ENCODE data around the gene IGF2BP2. TPM values are rescaled to one million over a fixed set of nuclear protein-coding genes. Genes with fewer than 3 reads are reported as not detected.

The IGF2BP2 gene
- total and polyA plus RNA-seq, 2 donors (not counting 1 experiment from before 2014, with no cell fraction given), result 0.01 TPM; not detected in 1

- H3K4me3 ChIP-seq (ENCODE audit: control extremely low read depth in 1 of 5, extremely low read depth in 1 of 5, insufficient read depth in 1 of 5, low read depth in 2 of 5, low read length in 4 of 5), result no peak overlapping the region
- DNase-seq (no peak), ATAC-seq (ENCODE audit: low read depth) (no peak)
- no peak overlapping the region for H3K27ac ChIP-seq (ENCODE audit: low read length in 2 of 2)
- Mint-ChIP-seq H3K9me3 (ENCODE audit: insufficient read depth) (no peaks in the 10 kb centered on the region), H3K4me3 (no peak overlapping the region), H3K27ac (no peak overlapping the region), H3K27me3 (peaks cover 57% of the 10 kb centered on the region), H3K4me1 (peaks cover 11% of the 10 kb centered on the region)
- no peaks in the 10 kb centered on the region for H4K20me1 ChIP-seq (ENCODE audit: control insufficient read depth, insufficient read depth, low read length, poor library complexity, severe bottlenecking)
- WGBS (ENCODE audit: insufficient coverage), result no CpG with 5 or more reads among the region's 3 CpGs
- peaks cover 8 to 9% of the 10 kb centered on the region in 2 donors for H3K4me1 ChIP-seq (ENCODE audit: control insufficient read depth in 2 of 2, insufficient read depth in 2 of 2, low read length in 2 of 2)
- no peak overlapping the region for H3K9ac ChIP-seq (ENCODE audit: low read length)
- TF ChIP-seq EZH2 (IDR thresholded peaks at IDR 0.05; ENCODE audit: borderline replicate concordance, insufficient read depth, low read depth, low read length, poor library complexity, severe bottlenecking) (no peak), CTCF (IDR thresholded peaks at IDR 0.05) (no peak)
- H3K36me3 ChIP-seq (replicated peaks in 1 of 2; ENCODE audit: control extremely low read depth in 1 of 2, control insufficient read depth in 1 of 2, extremely low read depth in 1 of 2, insufficient read depth in 2 of 2, low read length in 1 of 2), result no peaks in the 10 kb centered on the region
- CTCF ChIA-PET, result no interaction called here
- peaks cover 0 to 22% (median 19%) of the 10 kb centered on the region in 4 experiments for H3K27me3 ChIP-seq (replicated peaks in 1 of 4; ENCODE audit: control extremely low read depth in 1 of 4, control insufficient read depth in 3 of 4, insufficient read depth in 4 of 4, low read length in 3 of 4)
- intact Hi-C loops (cut with micrococcal nuclease), result no loop called here
- H2AFZ ChIP-seq (ENCODE audit: insufficient read depth, low read depth, low read length, poor library complexity, severe bottlenecking), result no peak overlapping the region
- H3K9me3 ChIP-seq (ENCODE audit: control extremely low read depth in 1 of 3, control insufficient read depth in 2 of 3, insufficient read depth in 1 of 3, low read length in 2 of 3), result peaks cover 0 to 4% (median 0%) of the 10 kb centered on the region in 3 donors
- POLR2A ChIA-PET, result no interaction called here
- H3K4me2 ChIP-seq (replicated peaks; ENCODE audit: low read depth, low read length, poor library complexity, severe bottlenecking), result no peak overlapping the region
- H3K79me2 ChIP-seq (ENCODE audit: control insufficient read depth, insufficient read depth, low read length), result no peaks in the 10 kb centered on the region
Observed at GRCh38 chr3:185828755-185829154, 3.9 kb upstream of the IGF2BP2 start.

- Histone ChIP-seq H3K4me2 (replicated peaks; ENCODE audit: low read depth, low read length, poor library complexity, severe bottlenecking) (no peak overlapping the region), H3K27ac (ENCODE audit: low read length in 2 of 2) (no peak overlapping the region), H3K9me3 (ENCODE audit: control extremely low read depth in 1 of 3, control insufficient read depth in 2 of 3, insufficient read depth in 1 of 3, low read length in 2 of 3) (peaks cover 0 to 4% (median 0%) of the 10 kb centered on the region in 3 donors), H3K4me3 (ENCODE audit: control extremely low read depth in 1 of 5, extremely low read depth in 1 of 5, insufficient read depth in 1 of 5, low read depth in 2 of 5, low read length in 4 of 5) (no peak overlapping the region), H3K27me3 (replicated peaks in 1 of 4; ENCODE audit: control extremely low read depth in 1 of 4, control insufficient read depth in 3 of 4, insufficient read depth in 4 of 4, low read length in 3 of 4) (peaks cover 0 to 28% (median 24%) of the 10 kb centered on the region in 4 experiments), H3K4me1 (ENCODE audit: control insufficient read depth in 2 of 2, insufficient read depth in 2 of 2, low read length in 2 of 2) (peaks cover 15 to 16% of the 10 kb centered on the region in 2 donors), H2AFZ (ENCODE audit: insufficient read depth, low read depth, low read length, poor library complexity, severe bottlenecking) (no peak overlapping the region), H3K9ac (ENCODE audit: low read length) (no peak overlapping the region), H4K20me1 (ENCODE audit: control insufficient read depth, insufficient read depth, low read length, poor library complexity, severe bottlenecking) (no peaks in the 10 kb centered on the region), H3K36me3 (replicated peaks in 1 of 2; ENCODE audit: control extremely low read depth in 1 of 2, control insufficient read depth in 1 of 2, extremely low read depth in 1 of 2, insufficient read depth in 2 of 2, low read length in 1 of 2) (no peaks in the 10 kb centered on the region), H3K79me2 (ENCODE audit: control insufficient read depth, insufficient read depth, low read length) (no peaks in the 10 kb centered on the region)
- H3K4me3 Mint-ChIP-seq, result no peak overlapping the region
- H3K9me3 Mint-ChIP-seq (ENCODE audit: insufficient read depth), result no peaks in the 10 kb centered on the region
- whole genome bisulfite sequencing (ENCODE audit: insufficient coverage), result 98% methylated on average over 7 of the region's 10 CpGs
- ATAC-seq (ENCODE audit: low read depth), result no peak
- H3K27ac Mint-ChIP-seq, result no peak overlapping the region
- peaks cover 60% of the 10 kb centered on the region for H3K27me3 Mint-ChIP-seq
- CTCF ChIA-PET, result no interaction called here
- intact Hi-C loops (cut with micrococcal nuclease), result no loop called here
- H3K4me1 Mint-ChIP-seq, result peaks cover 16% of the 10 kb centered on the region
- TF ChIP-seq EZH2 (IDR thresholded peaks at IDR 0.05; ENCODE audit: borderline replicate concordance, insufficient read depth, low read depth, low read length, poor library complexity, severe bottlenecking), result no peak
- no peak for TF ChIP-seq CTCF (IDR thresholded peaks at IDR 0.05)
- POLR2A ChIA-PET, result no interaction called here
- DNase-seq, result no peak
Observed at GRCh38 chr3:185827595-185828344, 2.9 kb upstream of the IGF2BP2 start.
